SJSA1 (cell line): ENCODE measurements around the gene TSPAN4. TPM values are rescaled to one million over a fixed set of nuclear protein-coding genes. Genes with fewer than 3 reads are reported as not detected.

Experiments used
- DNase-seq, 2 experiments: peaks; one replicate each; pipeline ENCODE4 v3.0.0-alpha.2; 2015 to 2020; ENCODE audit warnings: low spot score in 2 of 2, low read depth in 1 of 2
- H3K27ac ChIP-seq: fragments of 250-450 bp; sonication (Bioruptor Pico); 2 replicates; pipeline ENCODE4 v1.5.1; 2020; ENCODE audit warnings: mild to moderate bottlenecking, moderate library complexity
- H3K27me3 ChIP-seq: fragments of 250-450 bp; sonication (Bioruptor Pico); replicated peaks from 2 replicates; pipeline ENCODE4 v1.5.1; 2020; ENCODE audit warnings: mild to moderate bottlenecking, moderate library complexity
- H3K36me3 ChIP-seq: fragments of 250-450 bp; sonication (Bioruptor Pico); 2 replicates; pipeline ENCODE4 v1.5.1; 2020; ENCODE audit warnings: mild to moderate bottlenecking
- H3K4me1 ChIP-seq: fragments of 250-450 bp; sonication (Bioruptor Pico); replicated peaks from 2 replicates; pipeline ENCODE4 v1.6.1; 2021; ENCODE audit warnings: mild to moderate bottlenecking
- H3K4me3 ChIP-seq: fragments of 250-450 bp; sonication (Bioruptor Pico); 2 replicates; pipeline ENCODE4 v1.5.1; 2020; ENCODE audit warnings: mild to moderate bottlenecking
- H3K9me3 ChIP-seq: fragments of 250-450 bp; sonication (Bioruptor Pico); replicated peaks from 2 replicates; pipeline ENCODE4 v1.5.1; 2020; ENCODE audit warnings: mild to moderate bottlenecking
- total RNA-seq: library from RNA; depleted of rRNA; stranded (reverse); fragments of >200 nt; shearing (Covaris generic); gene quantifications from 2 replicates; pipeline ENCODE4 v1.2.3, GENCODE V29; 2014; rRNA removed

The TSPAN4 gene
- total RNA-seq = 62.5 and 118 TPM in 2 replicates

- DNase-seq = peak; percentile 80 to 82
- Histone ChIP-seq H3K4me1 (peaks cover 38% of the 10 kb centered on the region), H3K9me3 (no peaks in the 10 kb centered on the region), H3K27ac (peak within 1 kb of the TSS; percentile 100), H3K27me3 (no peaks in the 10 kb centered on the region), H3K36me3 (peaks cover 48% of the 10 kb centered on the region), H3K4me3 (peak within 1 kb of the TSS; percentile 95)
These were observed at the start of gene TSPAN4, which contains the start of gene POLR2L for GRCh38 chr11:842370-843002. TSPAN4 (plus strand) TSS chr11:842852; CDS start chr11:850305, 7,453 bp downstream. POLR2L (minus strand) TSS chr11:842529; CDS start chr11:842508, 21 bp downstream.

GRCh38 chr11:792873-793272, 49.8 kb upstream of the TSPAN4 start:
- DNase-seq = no peak
- H3K4me1 ChIP-seq = peaks cover 23% of the 10 kb centered on the region
- H3K9me3 ChIP-seq = no peaks in the 10 kb centered on the region
- no peaks in the 10 kb centered on the region for H3K27me3 ChIP-seq
- no peak overlapping the region for H3K4me3 ChIP-seq
- H3K36me3 ChIP-seq = no peaks in the 10 kb centered on the region
- no peak overlapping the region for H3K27ac ChIP-seq

- Histone ChIP-seq H3K4me1 (peaks cover 27% of the 10 kb centered on the region), H3K4me3 (no peak overlapping the region), H3K27me3 (no peaks in the 10 kb centered on the region), H3K9me3 (no peaks in the 10 kb centered on the region), H3K27ac (no peak overlapping the region), H3K36me3 (no peaks in the 10 kb centered on the region)
- no peak for DNase-seq
These were observed 49.1 kb upstream of the TSPAN4 start for GRCh38 chr11:793556-793955.

GRCh38 chr11:794013-794765, 48.5 kb upstream of the TSPAN4 start:
- Histone ChIP-seq H3K4me1 (peaks cover 27% of the 10 kb centered on the region), H3K4me3 (no peak overlapping the region), H3K27me3 (no peaks in the 10 kb centered on the region), H3K9me3 (no peaks in the 10 kb centered on the region), H3K27ac (no peak overlapping the region), H3K36me3 (no peaks in the 10 kb centered on the region)
- no peak for DNase-seq

- H3K27me3 ChIP-seq = no peaks in the 10 kb centered on the region
- H3K27ac ChIP-seq = no peak overlapping the region
- peak overlapping the region; percentile 43 for H3K4me3 ChIP-seq
- no peaks in the 10 kb centered on the region for H3K9me3 ChIP-seq
- H3K4me1 ChIP-seq = peaks cover 27% of the 10 kb centered on the region
- DNase-seq = no peak
- H3K36me3 ChIP-seq = no peaks in the 10 kb centered on the region
These were observed 47.7 kb upstream of the TSPAN4 start for GRCh38 chr11:794766-795633.

- peak overlapping the region; percentile 38; the same call in 1 of the 2 replicates for H3K27ac ChIP-seq
- peak overlapping the region; percentile 57 for H3K4me3 ChIP-seq
- no peaks in the 10 kb centered on the region for H3K27me3 ChIP-seq
- H3K36me3 ChIP-seq = no peaks in the 10 kb centered on the region
- DNase-seq = peak; percentile 69 to 93
- peaks cover 27% of the 10 kb centered on the region for H3K4me1 ChIP-seq
- no peaks in the 10 kb centered on the region for H3K9me3 ChIP-seq
These were observed 46.8 kb upstream of the TSPAN4 start for GRCh38 chr11:795634-796564.

GRCh38 chr11:796565-797295, 45.9 kb upstream of the TSPAN4 start:
- H3K4me1 ChIP-seq = peaks cover 27% of the 10 kb centered on the region
- H3K27me3 ChIP-seq = no peaks in the 10 kb centered on the region
- no peak for DNase-seq
- H3K4me3 ChIP-seq = peak overlapping the region; percentile 57
- no peak overlapping the region for H3K27ac ChIP-seq
- no peaks in the 10 kb centered on the region for H3K36me3 ChIP-seq
- H3K9me3 ChIP-seq = no peaks in the 10 kb centered on the region

- Histone ChIP-seq H3K36me3 (no peaks in the 10 kb centered on the region), H3K4me3 (peak overlapping the region; percentile 57), H3K9me3 (no peaks in the 10 kb centered on the region), H3K27ac (peak overlapping the region; percentile 40), H3K4me1 (peaks cover 27% of the 10 kb centered on the region), H3K27me3 (no peaks in the 10 kb centered on the region)
- peak; percentile 71 to 76 for DNase-seq
These were observed 45.2 kb upstream of the TSPAN4 start for GRCh38 chr11:797296-798092.

GRCh38 chr11:798093-798713, 44.4 kb upstream of the TSPAN4 start, which contains the start of gene SLC25A22:
SLC25A22 (minus strand) TSS chr11:798281; CDS start chr11:795006, 3,275 bp downstream.
- no peaks in the 10 kb centered on the region for H3K36me3 ChIP-seq
- H3K4me3 ChIP-seq = peak within 1 kb of the TSS; percentile 57
- DNase-seq = peak in 1 of 2 experiments; percentile 58
- H3K27ac ChIP-seq = peak within 1 kb of the TSS; percentile 40
- no peaks in the 10 kb centered on the region for H3K9me3 ChIP-seq
- H3K4me1 ChIP-seq = peaks cover 27% of the 10 kb centered on the region
- no peaks in the 10 kb centered on the region for H3K27me3 ChIP-seq

- H3K27ac ChIP-seq = no peak overlapping the region
- peaks cover 34% of the 10 kb centered on the region for H3K4me1 ChIP-seq
- no peaks in the 10 kb centered on the region for H3K27me3 ChIP-seq
- no peaks in the 10 kb centered on the region for H3K36me3 ChIP-seq
- no peaks in the 10 kb centered on the region for H3K9me3 ChIP-seq
- DNase-seq = no peak
- H3K4me3 ChIP-seq = no peak overlapping the region
These were observed 42.9 kb upstream of the TSPAN4 start for GRCh38 chr11:799641-800316.

GRCh38 chr11:800473-800872, 42.2 kb upstream of the TSPAN4 start:
- no peaks in the 10 kb centered on the region for H3K9me3 ChIP-seq

More at GRCh38 chr11:800473-800872, 42.2 kb upstream of the TSPAN4 start:
- peaks cover 32% of the 10 kb centered on the region for H3K4me1 ChIP-seq
- no peak for DNase-seq
- H3K36me3 ChIP-seq = no peaks in the 10 kb centered on the region
- H3K27ac ChIP-seq = no peak overlapping the region
- no peak overlapping the region for H3K4me3 ChIP-seq
- no peaks in the 10 kb centered on the region for H3K27me3 ChIP-seq
